GM23338 (cell line): ENCODE results near the gene MIDN.

Experiments
- CTCF ChIP-seq, 2 experiments: fragments of 200-600 bp in 1 of 2; sonication (generic) in 1 of 2; conservative IDR thresholded peaks; 2 replicates each; pipeline versions ENCODE4 v1.5.1 to v1.6.1; 2016 to 2017; ENCODE audit warnings: antibody characterized with exemption in 2 of 2, low read depth in 2 of 2, mild to moderate bottlenecking in 2 of 2, moderate library complexity in 1 of 2
- ETS1 ChIP-seq: IDR thresholded peaks from 2 replicates; pipeline ENCODE4 v1.6.1; 2016; ENCODE audit warnings: antibody characterized with exemption
- EZH2 ChIP-seq: fragments of 200-600 bp; sonication (generic); IDR thresholded peaks from one replicate; pipeline ENCODE4 v1.8.0; 2017; ENCODE audit warnings: antibody characterized with exemption, mild to moderate bottlenecking, low read depth; ENCODE audit not compliant: unreplicated experiment
- EZH2phosphoT487 ChIP-seq: fragments of 200-600 bp; sonication (generic); IDR thresholded peaks from one replicate; pipeline ENCODE4 v1.8.1; 2018; ENCODE audit warnings: antibody characterized with exemption; ENCODE audit not compliant: unreplicated experiment
- JUNB ChIP-seq: IDR thresholded peaks from one replicate; pipeline ENCODE4 v1.6.1; 2016; ENCODE audit warnings: antibody characterized with exemption; ENCODE audit not compliant: unreplicated experiment
- NANOG ChIP-seq: IDR thresholded peaks from 2 replicates; pipeline ENCODE4 v1.6.1; 2016; ENCODE audit warnings: antibody characterized with exemption, borderline replicate concordance
- POLR2AphosphoS5 ChIP-seq: IDR thresholded peaks from 2 replicates; pipeline ENCODE4 v1.6.1; 2016; ENCODE audit warnings: antibody characterized with exemption, low read depth
- REST ChIP-seq: IDR thresholded peaks from one replicate; pipeline ENCODE4 v1.6.1; 2018; ENCODE audit warnings: antibody characterized with exemption; ENCODE audit not compliant: unreplicated experiment
- ZNF331 ChIP-seq: fragments of 250-450 bp; sonication (Bioruptor Pico); IDR thresholded peaks from 2 replicates; pipeline ENCODE4 v1.5.0; 2020; ENCODE audit warnings: low read depth, mild to moderate bottlenecking, moderate library complexity

- no peak for TF ChIP-seq POLR2AphosphoS5
- TF ChIP-seq EZH2: no peak
- no peak for TF ChIP-seq NANOG
- TF ChIP-seq CTCF (conservative IDR thresholded peaks at IDR 0.05; ENCODE audit: low read depth in 2 of 2): peak in 1 of 2 experiments; percentile 42; a peak in 2 of 4 replicates
- TF ChIP-seq ZNF331: no peak
- TF ChIP-seq REST: no peak
- TF ChIP-seq ETS1: no peak
- TF ChIP-seq EZH2phosphoT487: no peak
- TF ChIP-seq JUNB: no peak
Observed at GRCh38 chr19:1289686-1290025, 41.3 kb downstream of the MIDN start.
